Left cardiac atrium (tissue), 4 donors: ENCODE results near the gene CDX1. TPM values are rescaled to one million over a fixed set of nuclear protein-coding genes. Genes with fewer than 3 reads are reported as not detected.
A peak's percentile ranks its signal among the peaks of the same experiment; 100 is the strongest.

Source experiments
- ATAC-seq, 2 donors: fragments of 200-7000 bp; cut with Tn5 transposase; one replicate each; pipeline ENCODE4 v1.9.1; 2020; ENCODE audit warnings: mild to moderate bottlenecking in 2 of 2, moderate library complexity in 2 of 2
- DNase-seq: peaks from one replicate; pipeline ENCODE4 v3.0.0-alpha.2; 2020
- intact Hi-C, 2 donors: fragments of 100-400 bp; cut with DNase I; formaldehyde crosslinking; loops; one replicate each; pipeline versions ENCODE4 v1.14.1 to v1.15.1; 2022 to 2023
- total RNA-seq, 2 donors: library from RNA; stranded (reverse); fragmentation: NEBNext Ultra II Directional; extraction: Animal tissue kit (Norgen Biotek cat#: 25700); gene quantifications; one replicate each; pipeline ENCODE4 v1.2.1, GENCODE V29; 2021
- donor health status: DM: no; HTN: yes; CAD: no.
- donor health status: DM: no; HTN: yes; CAD: no; lungs with severe emphysema.
- donor health status: DM: yes; HTN: yes; CAD: no.
- donor health status: Dilated cardiomyopathy.

The CDX1 gene
- total RNA-seq, 2 donors from 2014 or later, result not detected

DNA sequence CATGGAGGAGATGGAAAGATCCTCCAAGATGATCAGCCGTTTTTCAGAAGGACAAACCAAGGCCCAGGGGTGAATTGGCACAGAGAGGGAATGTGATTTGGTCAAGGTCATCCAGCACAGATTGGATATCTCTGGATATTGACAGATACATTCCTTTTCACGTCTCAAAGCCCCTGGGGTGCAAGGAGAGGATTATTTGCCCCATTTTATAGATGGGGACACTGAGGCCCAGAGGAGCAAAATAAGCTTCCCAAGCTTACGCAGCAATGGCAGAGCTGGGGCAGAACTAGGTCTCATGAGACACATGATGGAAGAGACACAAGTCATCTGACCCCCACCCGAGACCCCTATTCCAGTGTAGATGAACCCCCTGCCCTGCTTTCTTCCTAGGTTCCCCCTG is 10.0 kb upstream of the CDX1 start:
- intact Hi-C loops, result no loop called here
- DNase-seq (no peak), ATAC-seq (no peak)

DNA sequence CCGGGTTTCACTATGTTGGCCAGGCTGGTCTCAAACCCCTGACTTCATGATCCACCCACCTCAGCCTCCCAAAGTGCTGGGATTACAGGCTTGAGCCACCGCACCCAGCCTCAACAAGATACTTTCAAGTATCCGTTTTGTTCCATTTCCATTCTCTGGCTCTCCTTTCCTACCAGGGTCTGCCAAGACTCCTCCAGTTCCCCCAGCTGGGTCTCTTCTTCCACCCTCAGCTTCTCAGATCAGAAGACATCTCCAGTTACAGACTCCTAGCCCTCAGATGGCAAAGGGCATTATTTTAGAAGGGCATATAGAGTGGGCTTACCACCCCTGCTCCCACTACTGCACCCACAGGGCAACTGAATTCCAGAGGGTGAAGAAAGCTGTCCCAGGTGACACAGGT is 9.4 kb upstream of the CDX1 start:
- ATAC-seq, result no peak
- intact Hi-C loops, result no loop called here

DNA sequence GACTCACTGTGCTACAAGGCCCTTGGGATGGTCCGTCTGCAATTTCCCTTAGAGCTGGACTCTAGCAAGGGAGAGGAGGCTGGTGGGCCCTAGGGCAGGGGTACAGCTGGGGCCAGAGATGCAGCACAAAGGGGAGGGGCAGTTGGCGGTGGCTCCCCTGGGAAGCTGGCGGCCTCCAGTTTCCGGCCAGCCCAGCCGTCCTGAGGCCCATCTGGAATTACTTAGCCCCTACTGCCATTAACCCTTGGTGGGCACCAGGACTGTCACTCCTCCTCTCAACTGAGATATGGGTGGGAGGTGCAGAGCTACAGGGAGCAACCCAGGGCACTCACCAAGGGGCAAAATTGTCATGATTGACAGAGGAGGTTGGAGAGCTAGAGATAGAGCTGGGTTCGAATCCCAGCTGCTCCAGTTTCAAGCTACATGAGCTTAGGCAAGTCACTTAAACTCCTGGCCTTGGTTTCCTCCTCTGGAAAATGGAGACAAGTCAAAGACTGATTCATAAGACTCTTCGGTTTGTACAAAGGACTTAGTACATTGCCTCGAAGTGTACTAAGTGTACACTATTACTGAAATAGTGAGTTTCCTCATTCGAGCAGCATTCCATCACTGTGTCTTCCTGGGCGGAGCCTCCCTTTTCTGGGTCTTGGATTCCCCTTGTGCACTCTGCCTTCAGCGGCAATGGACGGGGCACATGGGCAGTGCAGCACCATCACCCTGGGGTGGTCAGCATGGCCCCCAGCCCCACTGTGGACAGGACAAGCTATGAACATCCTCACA is 8.2 kb upstream of the CDX1 start:
- ATAC-seq (no peak), DNase-seq (no peak)
- intact Hi-C loops, result no loop called here

More for the DNA sequence above, 9.4 kb upstream of the CDX1 start:
- DNase-seq, result no peak

DNA sequence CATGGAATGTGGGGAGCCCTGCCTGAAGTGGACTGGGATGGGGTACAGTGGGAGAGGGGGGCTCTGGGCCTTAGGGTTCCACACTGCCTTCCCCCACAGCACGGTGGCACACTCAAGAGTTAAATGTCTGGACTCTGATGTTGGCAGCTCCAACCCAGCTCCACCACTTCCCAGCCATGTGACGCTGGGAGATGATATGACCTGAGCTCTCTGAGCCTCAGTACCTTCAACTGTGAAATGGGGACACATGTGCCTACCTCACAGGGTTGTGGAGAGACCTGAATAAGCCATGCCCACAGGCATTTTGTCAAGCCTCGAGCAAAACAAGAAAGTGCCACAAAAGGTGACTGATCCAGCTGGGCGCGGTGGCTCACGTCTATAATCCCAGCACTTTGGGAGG is 7.5 kb upstream of the CDX1 start:
- no peak for ATAC-seq
- no peak for DNase-seq
- intact Hi-C loops, result no loop called here

DNA sequence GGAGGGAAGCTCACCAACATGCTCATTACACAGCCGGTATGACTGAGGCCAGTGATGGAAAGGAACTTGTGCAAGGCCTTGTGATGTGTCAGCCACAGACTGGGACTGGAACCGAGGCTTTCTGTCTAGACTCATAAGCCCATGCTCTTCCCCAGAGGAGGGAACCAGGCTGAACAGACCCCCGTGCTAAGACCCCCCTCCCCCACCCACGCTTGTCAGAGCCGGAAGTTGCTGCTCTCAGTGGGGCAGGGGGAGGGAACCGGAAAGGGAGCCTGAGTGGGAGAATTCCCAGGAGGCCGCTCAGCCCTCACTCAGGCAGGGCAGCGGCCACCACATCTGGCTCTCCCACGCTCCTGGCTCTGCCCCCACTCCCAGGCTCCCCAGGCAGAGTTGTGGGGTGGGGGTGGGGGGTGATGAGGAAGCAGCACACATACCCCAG is 6.8 kb upstream of the CDX1 start:
- DNase-seq, result peak; percentile 80
- intact Hi-C loops, result loop anchor here in 1 of 2 donors (5.0 kb wide), 1 partner anchor 58 kb away; no protein-coding TSS in a partner anchor
- ATAC-seq, result peak; percentile 15 to 22

DNA sequence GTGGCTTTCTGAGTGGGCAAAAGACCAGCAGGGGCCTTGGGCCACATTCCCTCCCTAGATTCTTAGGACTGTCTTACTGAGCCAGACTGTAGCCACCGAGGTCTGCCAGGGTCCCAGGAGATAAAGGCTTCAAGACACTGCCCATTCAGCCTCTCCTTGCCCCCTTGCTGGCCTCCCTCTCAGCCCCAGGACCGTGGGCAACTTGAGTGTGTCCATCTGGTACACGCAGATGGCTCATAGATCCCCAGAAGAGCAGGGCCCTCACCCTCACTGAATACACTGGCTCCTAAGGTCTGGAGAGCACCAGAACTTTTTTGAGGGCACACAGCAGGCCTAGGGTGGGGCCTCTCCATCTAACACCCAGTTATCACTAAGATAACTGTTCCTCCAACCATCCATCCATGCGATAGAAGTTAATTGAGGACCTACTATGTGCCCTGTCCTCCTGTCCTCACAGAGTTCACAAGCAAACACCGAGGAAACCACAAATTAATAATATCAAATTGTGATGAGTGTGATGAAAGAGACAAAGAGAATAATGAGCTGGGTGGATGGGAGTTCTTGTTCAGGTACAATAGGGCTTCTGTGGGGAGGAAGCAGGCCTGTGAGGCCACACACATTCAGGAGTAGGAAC is 6.0 kb upstream of the CDX1 start:
- intact Hi-C loops, result loop anchor here (1.0 to 5.0 kb wide), 2 partner anchors 57 to 58 kb away; no protein-coding TSS in a partner anchor
- no peak for ATAC-seq
- no peak for DNase-seq

DNA sequence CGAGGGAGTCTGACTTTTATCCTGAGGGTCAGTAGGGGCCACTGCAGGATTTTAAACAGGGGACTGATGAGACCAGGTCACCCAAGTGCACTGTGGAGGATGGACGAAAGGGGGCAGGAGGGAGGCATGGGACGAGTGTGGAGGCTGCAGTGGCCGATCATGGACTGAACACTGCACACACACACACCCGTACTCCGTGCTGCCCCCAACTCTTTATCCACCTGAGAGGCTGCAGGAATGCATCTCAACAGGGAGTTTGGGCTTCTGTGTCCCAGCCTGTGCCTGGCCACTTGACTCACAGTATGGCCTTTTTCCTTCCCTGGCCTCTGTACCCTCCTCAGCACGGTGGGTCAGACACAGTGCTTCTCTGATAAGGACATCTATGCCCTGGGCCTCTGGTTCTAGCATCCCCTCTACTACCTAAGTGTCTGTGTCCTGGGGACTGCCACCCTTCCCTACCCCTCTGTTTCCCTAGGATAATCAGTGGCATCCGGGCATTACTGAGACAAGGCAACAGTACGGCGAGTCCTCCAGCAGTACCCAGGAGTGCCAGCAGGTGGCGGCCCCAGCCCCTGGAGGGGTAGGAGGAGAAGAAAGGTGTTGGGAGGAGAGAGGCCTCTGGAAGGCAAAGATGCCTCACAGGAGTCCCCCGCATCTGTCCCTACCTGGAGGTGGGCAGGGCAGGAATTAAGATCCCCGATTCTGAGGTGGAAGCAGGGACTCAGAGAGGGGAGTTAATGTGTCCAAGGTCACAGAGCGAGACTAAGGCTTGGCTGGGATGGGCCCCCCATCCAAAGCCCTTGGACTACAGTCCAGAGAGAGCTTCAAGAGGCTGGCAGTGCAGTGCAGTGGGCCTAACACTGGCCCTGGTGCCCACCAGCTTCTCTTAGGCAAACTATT is 5.1 kb upstream of the CDX1 start:
- ATAC-seq (peak; percentile 35 to 62), DNase-seq (peak; percentile 82)
- intact Hi-C loops, result loop anchor here (1.0 to 5.0 kb wide), 2 partner anchors 56 to 57 kb away; no protein-coding TSS in a partner anchor

DNA sequence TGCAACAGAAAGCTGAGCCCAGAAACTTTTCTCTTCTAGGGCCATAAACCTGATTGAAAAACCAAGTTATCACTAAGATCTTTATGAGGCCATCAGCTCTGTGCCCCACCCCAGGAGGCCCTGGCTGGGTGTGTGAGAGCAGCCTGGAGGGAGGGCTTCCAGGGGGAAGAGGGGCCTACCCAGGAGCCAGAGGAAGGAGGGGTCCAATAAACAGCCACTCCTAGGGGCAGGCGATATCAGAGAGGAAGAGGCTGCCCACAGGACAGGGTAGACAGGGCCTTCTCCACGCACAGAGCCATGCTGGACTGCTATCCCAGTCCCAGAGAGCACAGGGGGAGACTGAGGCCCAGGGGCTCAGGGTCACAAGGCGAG is 4.5 kb upstream of the CDX1 start:
- intact Hi-C loops, result loop anchor here in 1 of 2 donors (5.0 kb wide), 1 partner anchor 55 kb away; no protein-coding TSS in a partner anchor
- DNase-seq, result no peak
- no peak for ATAC-seq

DNA sequence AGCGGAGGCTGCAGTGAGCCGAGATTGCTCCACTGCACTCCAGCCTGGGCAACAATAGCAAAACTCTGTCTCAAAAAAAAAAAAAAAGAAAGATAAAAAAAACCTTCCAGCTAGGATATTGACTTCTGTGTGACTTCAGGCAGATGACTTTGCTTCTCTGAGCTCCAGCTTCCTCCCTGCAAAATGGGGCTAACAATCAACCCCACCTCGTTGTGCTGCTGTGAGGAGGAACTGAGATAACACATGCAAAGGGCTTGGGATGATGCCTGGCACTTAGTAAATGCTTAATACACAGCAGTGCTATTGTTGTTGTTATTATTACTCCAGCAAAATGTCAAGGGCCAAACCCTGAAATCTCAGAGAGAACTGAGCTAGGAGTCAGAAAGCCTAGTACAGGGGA is 3.5 kb upstream of the CDX1 start:
- intact Hi-C loops, result loop anchor here in 1 of 2 donors (5.0 kb wide), 1 partner anchor 54 kb away; no protein-coding TSS in a partner anchor
- ATAC-seq (no peak), DNase-seq (no peak)

DNA sequence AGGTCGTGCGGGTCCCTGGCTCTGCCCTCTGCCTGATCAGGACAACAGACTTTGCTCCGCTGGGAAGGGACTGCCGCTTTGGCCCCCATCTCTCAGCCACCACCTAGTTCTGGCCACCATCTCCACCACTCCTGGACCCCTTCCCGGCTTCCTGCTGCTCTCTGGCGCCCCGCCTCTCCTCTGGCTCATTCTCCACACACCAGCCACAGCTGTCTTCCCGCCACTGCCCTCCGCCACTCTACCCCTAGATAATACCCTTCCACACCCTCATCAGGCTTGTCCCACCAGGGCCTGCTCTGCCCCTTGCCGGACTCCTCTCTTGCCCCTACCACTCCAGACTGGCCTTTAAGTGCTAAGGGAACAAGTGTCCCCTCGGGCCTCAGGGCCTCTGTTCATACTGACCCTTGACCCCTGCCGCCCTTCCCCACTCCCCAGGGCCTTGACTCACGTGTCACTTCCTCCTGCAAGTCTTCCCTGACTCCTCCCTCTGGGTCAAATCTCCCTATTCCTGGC is 3.0 kb upstream of the CDX1 start:
- intact Hi-C loops, result loop anchor here in 1 of 2 donors (5.0 kb wide), 1 partner anchor 54 kb away; no protein-coding TSS in a partner anchor
- ATAC-seq, result peak; percentile 48

DNA sequence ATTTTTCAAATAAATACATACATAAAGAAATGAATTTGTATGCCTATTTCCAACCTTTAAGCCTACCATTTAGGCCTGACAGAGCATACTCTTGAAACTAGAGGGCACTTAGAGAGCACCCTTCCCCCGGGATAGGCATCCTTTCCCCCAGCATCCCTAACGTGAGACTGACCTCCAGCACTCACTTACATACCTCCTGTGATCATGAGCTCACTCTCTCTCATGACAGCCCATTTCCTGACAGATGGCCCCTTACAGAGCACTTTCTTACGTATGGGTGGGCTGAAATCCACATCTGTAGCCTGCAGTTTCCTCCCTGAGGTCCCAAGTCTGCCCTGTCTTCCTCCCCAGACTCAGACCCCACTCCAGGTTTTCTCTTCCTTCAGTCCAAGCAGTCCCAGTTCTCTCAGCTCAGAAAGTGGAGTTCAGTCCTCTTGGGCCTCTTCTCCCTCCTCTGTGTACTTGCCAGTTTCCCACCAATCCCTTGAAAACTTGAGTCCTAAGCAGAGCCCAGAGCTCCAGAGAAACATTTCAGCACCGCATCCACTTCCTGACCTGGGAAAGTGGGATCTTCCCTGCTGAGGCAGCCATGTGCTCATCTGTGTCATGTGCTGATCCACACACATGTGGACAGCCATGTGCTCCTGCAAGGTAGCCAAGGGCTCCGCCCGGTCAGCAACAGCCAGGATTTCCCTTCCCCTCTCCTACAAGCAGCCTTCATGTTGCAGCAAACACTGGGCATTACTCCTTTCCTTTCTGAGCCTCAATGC is 2.2 kb upstream of the CDX1 start:
- no peak for ATAC-seq
- DNase-seq, result no peak
- intact Hi-C loops, result loop anchor here in 1 of 2 donors (5.0 kb wide), 1 partner anchor 53 kb away; no protein-coding TSS in a partner anchor

More for the DNA sequence above, 3.0 kb upstream of the CDX1 start:
- peak; percentile 82 for DNase-seq

DNA sequence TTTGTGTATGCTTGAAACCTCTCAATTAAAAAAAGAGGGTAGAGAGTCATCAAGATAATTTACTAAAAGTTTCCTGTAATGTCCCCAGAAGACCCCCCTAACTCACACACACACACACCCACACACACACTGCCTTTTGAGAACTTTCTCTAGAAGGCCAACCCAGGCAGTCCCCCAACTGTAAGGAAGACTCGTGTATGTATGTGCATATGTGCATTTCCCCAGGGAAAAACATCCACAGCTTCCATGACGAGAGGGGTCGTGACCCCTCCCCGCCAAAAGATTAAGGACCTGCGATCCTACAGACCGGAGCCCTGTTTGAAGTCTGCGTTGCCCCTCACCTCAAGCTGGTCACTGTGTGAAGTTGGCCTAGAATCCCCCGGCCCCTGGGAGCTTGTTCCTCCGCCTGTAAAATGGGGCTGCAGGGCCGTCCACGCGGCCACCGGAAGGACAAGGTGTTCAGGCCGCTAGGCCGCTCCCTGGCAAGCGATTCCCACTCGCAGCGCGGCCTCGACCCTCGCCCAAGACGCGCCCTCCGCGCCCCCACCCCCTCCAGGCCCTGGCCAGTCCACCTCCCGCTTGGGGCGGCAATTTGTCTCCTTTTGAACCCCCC is 435 bp upstream of the CDX1 start:
- DNase-seq (no peak), ATAC-seq (no peak)
- intact Hi-C loops, result no loop called here

DNA sequence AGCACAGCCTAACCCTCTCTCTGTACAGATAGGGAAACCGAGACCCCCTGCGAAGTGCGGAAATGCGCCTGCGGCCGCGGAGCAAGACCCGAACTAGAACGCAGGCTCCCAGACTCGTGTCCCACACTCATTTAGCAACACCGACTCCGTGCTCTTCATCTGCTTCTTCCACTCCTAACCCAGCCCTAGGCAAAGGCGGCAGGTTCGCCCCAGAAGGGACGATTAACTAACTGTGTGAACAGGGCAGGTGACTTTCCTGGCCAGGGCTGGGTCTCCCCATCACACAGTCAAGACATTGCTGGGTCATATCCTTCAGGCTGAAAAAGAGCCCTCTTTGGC is 903 bp downstream of the CDX1 start:
- no peak for ATAC-seq
- intact Hi-C loops, result no loop called here
- DNase-seq, result no peak

DNA sequence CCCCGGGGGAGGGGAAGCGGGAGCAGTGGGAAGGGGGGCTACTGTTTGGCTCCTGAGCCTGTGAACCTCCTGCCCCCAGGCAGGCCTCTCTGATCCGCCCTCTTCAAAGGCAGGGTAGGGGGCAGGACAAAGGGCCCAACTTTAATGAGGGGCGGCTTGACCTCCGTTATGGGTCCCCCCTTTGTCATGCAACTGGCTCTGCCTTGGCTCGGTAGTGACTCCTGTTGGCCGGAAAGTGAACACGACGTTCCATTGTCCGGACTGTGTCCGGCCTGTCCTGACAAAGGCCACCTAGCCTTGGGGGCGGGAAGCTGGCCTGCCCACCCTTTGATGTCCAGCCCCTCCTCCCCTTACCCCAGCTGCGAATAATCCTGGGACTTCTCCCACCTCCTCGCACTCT is 1.3 kb downstream of the CDX1 start:
- DNase-seq (no peak), ATAC-seq (no peak)
- intact Hi-C loops, result no loop called here

DNA sequence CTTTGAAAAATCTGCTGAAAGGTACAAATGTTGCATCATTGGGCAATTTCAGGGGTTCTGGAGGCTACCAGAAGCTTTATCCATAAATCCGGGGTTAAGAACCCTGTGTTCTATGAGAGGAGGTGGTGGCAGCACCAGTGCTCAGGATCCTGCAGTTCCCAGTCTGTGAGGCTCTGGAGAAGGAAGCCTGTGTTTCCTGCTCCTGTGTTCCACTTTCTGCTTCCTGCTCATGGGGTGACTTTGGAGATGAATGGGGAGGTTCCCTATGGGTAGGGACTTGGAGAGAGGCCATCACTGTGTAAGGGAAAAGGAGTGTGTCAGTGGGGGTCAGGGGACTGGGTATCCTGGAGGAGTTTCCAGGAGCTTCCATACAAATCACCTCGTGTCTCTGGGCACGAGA is 2.3 kb downstream of the CDX1 start:
- intact Hi-C loops, result no loop called here
- DNase-seq (no peak), ATAC-seq (no peak)

DNA sequence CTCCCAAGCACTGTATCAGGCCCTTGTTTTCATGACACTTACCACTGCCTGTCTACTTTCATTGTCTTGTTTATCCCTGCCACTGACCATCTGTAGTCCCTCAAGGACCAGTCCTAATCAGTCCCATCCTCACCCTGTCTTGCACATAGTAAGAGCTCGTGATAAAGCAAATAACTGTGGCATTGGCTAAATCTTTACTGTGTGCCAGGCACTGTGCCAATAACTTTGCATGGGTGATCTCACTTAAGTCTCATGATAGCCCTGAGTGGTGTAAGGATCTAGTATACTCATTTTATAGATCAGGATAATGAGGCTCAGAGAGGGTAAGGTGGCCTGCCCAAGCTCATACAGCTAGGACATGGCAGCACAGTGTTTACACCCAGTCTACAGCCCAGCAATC is 5.6 kb downstream of the CDX1 start:
- no peak for DNase-seq
- no peak for ATAC-seq
- intact Hi-C loops, result no loop called here

DNA sequence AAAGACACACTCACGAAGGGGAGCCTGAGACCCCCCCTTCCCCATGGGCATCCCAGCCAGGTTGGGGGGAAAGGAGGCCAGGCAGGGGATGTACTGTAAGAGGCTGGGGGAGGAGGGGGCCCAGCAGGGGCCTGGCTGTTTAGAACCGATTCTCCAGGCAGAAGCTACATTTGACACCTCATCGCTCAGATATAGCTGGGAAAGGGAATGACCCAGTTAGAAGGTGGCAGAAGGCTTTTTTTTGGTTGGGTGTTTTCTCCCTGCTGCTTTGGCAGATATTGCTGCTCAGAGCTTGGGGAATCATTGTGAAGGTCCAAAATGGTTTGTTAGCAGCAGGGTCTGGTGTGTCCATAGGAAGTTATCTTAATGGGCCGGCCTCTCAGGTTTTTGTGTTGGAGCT is 6.0 kb downstream of the CDX1 start:
- no peak for ATAC-seq
- DNase-seq, result no peak

DNA sequence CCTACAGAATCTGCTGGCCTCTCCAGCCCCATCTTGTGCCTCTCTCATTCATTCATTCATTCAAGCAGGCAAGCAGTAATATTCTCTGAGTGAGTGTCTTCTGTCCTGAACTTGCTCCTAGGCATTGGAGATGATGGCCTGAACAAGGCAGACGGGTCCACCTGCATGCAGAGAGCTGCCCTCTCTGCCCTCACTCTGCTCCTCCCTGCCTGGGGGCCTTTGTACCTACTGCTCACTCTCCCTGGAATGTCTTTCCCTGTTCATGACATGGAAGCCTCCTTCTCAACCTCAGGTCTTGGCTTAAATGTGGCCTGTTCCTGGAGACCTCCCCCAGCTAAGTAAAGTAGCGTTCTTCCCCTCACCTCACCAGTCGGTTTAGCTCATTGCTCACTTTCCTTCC is 6.6 kb downstream of the CDX1 start:
- DNase-seq, result no peak
- no peak for ATAC-seq
- intact Hi-C loops, result no loop called here

More for the DNA sequence above, 6.0 kb downstream of the CDX1 start:
- intact Hi-C loops, result no loop called here
